ENCODE data around the gene CFB. TPM values are rescaled to one million over a fixed set of nuclear protein-coding genes. Genes with fewer than 3 reads are reported as not detected.
"Not testable (repeated sequence)": the region's sequence is repeated elsewhere in the genome, so short reads cannot be mapped to it uniquely, and the experiment has no call there.

The CFB gene
- total RNA-seq, 1 donor from 2014 or later: 0.62 TPM

DNA sequence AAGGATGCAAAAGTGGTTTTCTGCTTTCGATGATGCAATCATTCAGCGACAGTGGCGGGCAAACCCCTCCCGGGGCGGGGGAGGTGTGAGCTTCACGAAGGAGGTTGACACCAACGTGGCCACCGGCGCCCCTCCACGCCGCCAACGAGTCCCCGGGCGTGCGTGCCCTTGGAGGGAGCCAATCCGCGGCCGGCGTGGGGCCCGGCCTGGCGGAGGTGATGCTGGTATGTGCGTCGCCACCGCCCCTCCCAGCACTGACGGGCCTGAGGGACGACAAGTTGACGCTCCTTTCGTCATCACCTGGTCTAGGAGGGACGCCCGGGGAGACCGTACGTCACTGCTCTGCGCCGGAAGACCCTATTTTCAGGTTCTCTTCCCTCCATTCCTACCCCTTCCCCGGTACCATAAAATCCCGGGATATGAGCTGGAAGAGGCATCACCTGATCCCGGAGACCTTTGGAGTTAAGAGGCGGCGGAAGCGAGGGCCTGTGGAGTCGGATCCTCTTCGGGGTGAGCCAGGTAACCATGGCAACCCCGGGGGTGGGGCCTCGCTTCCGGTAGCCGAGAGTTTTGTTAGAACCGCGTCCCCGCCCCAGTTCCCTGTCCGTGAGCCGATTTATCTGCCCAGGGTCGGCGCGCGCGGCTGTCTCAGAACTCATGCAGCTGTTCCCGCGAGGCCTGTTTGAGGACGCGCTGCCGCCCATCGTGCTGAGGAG is 26.3 kb downstream of the CFB start, which contains the start of gene DXO:
Gene DXO (minus strand): TSS at position 146 of the 716 bp plus-strand sequence. CDS start 463 bp downstream, outside the sequence.
- peak; percentile 94 for DNase-seq

DNA sequence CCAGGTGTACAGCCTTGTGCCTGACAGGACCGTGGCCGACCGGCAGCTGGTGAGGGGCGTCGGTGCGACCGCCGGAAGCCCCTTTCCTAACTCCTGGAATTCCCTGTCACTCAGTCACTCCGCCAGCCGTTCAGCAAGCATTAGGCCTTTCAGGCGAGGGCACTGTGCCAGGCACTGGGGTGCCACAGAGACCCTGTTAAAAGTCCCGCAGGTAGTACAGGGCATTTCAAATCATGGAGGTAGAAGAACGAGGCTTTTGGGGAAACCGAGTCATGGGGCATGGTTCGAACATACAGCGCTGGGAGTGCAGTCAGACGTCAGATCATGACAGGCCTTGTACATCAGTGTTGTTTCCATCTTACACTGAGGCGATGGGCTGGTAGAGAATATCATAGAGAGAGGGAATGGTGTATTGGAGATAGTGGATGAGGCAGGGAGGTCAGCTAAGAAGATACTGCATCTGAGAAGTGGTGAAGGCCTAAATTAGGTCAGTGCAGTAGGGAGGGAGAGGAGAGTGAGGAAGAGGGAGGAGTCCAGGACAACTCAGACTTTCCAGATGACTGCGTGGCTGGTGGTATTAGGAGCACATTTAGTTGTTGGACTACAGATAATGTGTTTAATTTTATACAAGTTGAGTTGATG is 26.9 kb downstream of the CFB start:
- DNase-seq: no peak

DNA sequence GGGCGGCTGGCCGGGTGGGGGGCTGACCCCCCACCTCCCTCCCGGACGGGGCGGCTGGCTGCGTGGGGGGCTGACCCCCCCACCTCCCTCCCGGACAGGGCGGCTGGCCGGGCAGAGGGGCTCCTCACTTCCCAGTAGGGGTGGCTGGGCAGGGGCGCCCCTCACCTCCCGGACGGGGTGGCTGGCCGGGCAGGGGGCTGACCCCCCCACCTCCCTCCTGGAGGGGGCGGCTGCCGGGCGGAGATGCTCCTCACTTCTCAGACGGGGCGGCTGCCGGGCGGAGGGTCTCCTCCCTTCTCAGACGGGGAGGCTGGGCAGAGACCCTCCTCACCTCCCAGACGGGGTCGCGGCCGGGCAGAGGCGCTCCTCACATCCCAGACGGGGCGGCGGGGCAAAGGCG is 30.2 kb downstream of the CFB start:
- DNase-seq: not testable (repeated sequence)

DNA sequence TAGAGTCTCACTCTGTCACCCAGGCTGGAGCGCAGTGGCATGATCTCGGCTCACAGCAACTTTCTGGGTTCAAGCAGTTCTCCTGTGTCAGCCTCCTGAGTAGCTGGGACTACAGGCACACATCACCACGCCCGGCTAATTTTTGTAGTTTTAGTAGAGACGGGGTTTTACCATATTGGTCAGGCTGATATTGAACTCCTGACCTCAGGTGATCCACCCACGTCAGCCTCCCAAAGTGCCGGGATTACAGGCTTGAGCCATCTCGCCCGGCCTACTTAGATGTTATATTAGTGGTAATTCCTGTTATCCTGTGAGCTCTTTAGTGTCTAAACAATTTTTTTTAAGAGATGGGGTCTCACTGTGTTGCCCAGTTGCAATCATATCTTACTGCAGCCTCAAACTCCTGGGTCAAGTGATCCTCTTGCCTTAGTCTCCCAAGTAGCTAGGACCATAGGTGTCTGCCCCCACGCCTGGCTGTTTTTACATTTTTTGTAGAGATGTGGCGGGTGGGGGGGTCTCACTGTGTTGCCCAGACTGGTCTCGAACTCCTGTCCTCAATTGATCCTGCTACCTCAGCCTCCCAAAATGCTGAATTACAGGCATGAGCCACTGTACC is 32.0 kb downstream of the CFB start:
- no peak for DNase-seq

DNA sequence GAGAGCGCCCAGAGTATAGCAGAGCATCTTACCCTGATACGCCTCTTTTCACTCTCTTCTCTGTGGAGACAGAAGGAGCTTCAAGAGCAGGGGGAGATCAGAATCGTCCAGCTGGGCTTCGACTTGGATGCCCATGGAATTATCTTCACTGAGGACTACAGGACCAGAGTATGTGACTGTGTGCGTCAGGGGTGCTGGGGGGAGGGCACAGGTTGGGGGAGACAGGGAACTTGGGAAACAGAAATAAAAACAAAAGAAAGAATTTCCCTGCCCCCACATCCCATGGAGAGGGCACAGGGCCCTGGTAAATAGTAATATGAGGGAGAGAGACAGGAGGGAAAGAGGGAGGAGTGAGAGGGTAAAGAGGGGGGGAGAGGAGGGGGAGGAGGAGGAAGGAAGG is 32.9 kb downstream of the CFB start:
- no peak for DNase-seq

DNA sequence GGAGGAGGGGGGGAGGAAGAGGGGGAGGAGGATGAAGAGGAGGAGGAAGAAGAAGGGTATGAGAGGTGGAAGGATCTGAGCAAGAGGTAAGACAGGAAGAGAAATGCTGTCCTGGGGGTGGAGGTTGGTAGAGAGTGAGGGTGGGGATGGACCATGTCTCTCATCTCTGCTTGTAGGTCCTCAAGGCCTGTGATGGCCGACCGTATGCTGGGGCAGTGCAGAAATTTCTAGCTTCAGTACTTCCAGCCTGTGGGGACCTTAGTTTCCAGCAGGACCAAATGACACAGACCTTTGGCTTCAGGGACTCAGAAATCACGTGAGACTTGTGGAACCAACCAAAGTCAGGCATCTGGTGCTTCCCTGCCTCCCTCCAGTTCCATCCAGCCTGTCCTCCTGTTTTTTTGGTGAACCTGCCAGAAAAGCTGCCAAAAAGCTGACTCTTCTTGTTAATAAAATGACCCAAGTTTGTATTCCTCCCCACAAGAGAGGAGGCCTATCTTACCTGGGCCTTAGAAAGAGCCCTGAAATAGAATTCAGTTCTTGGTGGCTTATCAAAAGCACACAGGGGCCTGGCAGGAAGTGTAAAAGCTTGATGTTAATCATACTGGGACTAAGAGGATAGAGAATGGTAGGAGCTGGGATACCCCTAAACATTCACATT is 33.5 kb downstream of the CFB start:
- DNase-seq: no peak

DNA sequence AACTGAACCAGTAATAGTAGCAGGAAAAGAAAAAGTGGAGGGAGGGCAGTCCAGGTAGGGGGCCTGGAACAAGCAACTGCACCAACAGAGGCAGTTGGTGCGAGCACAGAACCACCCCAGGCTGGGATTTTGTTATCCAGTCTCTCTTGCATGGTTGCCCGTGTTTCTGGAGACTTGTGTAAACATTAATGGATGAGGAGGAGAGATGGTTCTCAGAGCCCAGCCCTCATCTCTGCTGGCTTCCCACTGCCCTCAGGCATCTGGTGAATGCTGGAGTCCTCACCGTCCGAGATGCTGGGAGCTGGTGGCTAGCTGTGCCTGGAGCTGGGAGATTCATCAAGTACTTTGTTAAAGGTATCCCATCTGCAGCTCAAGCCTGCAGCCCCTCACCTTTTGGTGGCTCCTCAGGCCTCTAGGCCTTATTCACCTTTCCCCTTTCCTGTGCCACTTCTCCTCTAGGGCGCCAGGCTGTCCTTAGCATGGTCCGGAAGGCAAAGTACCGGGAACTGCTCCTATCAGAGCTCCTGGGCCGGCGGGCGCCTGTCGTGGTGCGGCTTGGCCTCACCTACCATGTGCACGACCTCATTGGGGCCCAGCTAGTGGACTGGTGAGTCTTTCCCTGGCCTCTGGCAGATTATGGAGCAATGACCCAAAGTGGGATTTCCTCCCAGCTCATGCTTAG is 34.4 kb downstream of the CFB start:
- not testable (repeated sequence) for DNase-seq

DNA sequence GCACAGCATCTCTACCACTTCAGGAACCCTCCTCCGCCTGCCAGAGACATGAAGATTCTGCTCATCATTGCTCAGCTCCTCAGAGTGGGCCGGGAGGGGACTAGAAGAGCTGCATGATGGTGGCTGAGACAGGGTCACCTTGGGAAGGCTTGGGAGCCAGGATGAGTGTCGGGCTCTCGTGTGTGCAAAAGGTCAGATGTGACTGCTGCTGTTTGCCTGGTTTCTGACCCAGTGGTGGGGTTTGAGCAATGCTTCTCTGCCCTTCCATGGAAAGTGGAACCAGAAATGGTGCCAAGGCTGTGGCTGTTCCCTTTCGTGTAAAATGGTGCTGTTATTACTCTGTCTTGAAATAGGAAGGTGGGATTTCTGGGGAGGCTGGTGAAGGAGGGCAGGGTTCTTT is 35.1 kb downstream of the CFB start:
- DNase-seq: not testable (repeated sequence)

DNA sequence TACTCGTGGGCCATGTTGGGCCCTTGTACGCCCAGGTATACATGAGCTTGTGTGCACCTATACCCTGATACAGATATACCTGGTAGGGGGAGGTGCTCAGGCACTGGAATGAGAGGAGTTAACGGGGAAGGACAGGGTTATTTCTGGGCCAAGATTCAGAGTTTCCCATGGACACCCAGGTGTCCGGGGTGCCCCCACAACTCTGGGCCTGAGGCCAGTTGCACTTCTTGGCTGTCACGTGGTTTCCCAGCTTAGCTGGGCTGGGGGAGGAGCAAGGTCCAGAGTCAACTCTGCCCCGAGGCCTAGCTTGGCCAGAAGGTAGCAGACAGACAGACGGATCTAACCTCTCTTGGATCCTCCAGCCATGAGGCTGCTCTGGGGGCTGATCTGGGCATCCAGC is 35.8 kb downstream of the CFB start, which contains the start of gene C4A:
Gene C4A (plus strand): TSS at position 314 of the 400 bp plus-strand sequence. CDS start 51 bp downstream, at position 365.
- DNase-seq: not testable (repeated sequence)

DNA sequence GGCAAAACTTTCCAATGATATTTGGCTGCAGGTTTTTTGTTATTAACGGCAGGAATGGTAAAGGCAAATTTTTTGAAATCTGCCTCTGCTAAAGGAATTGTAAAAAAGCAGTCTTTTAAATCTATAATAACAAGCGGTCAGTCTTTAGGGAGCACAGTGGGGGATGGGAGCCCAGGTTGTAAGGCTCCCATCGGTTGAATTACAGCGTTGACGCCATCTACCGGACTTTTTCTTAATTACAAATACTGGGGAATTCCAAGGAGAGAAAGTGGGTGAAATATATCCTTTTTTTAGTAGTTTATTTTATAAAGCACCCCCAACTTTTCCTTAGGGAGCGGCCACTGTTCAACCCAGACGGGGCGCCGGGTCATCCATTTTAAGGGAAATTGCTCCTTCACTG is 43.5 kb downstream of the CFB start:
- not testable (repeated sequence) for DNase-seq

DNA sequence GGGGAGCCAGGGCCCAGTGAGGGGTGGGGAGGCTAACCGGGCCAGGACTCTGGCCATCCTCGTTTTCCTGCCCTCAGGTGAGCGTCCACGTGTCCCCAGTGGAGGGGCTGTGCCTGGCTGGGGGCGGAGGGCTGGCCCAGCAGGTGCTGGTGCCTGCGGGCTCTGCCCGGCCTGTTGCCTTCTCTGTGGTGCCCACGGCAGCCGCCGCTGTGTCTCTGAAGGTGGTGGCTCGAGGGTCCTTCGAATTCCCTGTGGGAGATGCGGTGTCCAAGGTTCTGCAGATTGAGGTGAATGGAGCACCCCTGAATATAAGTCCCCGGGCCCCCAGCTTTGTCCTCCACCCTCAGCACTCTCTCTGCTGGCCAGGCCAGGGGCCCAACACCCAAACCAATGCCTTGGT is 48.5 kb downstream of the CFB start:
- DNase-seq: not testable (repeated sequence)

DNA sequence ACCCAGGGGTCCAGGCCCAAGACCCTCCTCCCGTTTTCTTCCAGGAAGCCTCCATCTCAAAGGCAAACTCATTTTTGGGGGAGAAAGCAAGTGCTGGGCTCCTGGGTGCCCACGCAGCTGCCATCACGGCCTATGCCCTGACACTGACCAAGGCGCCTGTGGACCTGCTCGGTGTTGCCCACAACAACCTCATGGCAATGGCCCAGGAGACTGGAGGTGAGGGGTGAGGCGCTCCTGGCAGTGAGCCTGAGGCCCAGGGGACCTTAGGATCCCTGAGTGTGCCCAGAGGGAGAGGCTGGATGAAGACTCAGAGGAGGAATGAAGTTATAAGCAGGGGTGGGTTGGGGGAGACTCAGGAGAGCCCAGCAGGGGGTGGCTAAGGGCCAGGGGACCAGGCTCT is 50.5 kb downstream of the CFB start:
- DNase-seq: not testable (repeated sequence)

Small RNA genes lying within 50 kb of the gene (small RNA-seq; reads per million reads assigned to genes)
- gene AL645922.1: not detected

Other genes with a start within 250 kb of the CFB start
- 48.2 TPM for gene ABHD16A, start 242.8 kb upstream of the CFB start, total RNA-seq
- not detected for gene LY6G6F, start 239.2 kb upstream of the CFB start, total RNA-seq
- not detected for gene LY6G6D, start 230.7 kb upstream of the CFB start, total RNA-seq
- gene LY6G6C, start 224.3 kb upstream of the CFB start, total RNA-seq: 0.31 TPM
- not detected for gene MPIG6B, start 222.7 kb upstream of the CFB start, total RNA-seq
- 117 TPM for gene DDAH2, start 216.8 kb upstream of the CFB start, total RNA-seq
- 35.2 TPM for gene CLIC1, start 209.6 kb upstream of the CFB start, total RNA-seq
- gene MSH5, start 206.1 kb upstream of the CFB start, total RNA-seq: 4.2 TPM
- gene SAPCD1, start 183.4 kb upstream of the CFB start, total RNA-seq: 0.31 TPM
- gene VWA7, start 168.8 kb upstream of the CFB start, total RNA-seq: 0.31 TPM
- gene VARS1, start 150.3 kb upstream of the CFB start, total RNA-seq: 25.6 TPM
- gene LSM2, start 139.1 kb upstream of the CFB start, total RNA-seq: 22.9 TPM
- gene HSPA1L, start 130.8 kb upstream of the CFB start, total RNA-seq: 4.4 TPM
- gene HSPA1A, start 130.6 kb upstream of the CFB start, total RNA-seq: 117 TPM
- 121 TPM for gene HSPA1B, start 118.4 kb upstream of the CFB start, total RNA-seq
- 20.3 TPM for gene NEU1, start 83.3 kb upstream of the CFB start, total RNA-seq
- gene SLC44A4, start 67.1 kb upstream of the CFB start, total RNA-seq: not detected
- 83.9 TPM for gene EHMT2, start 48.4 kb upstream of the CFB start, total RNA-seq
- 25.6 TPM for gene ZBTB12, start 44.0 kb upstream of the CFB start, total RNA-seq
- 4.7 TPM for gene C2, start 18.4 kb upstream of the CFB start, total RNA-seq
- gene NELFE, start 12.9 kb downstream of the CFB start, total RNA-seq: 37.4 TPM
- 27.6 TPM for gene SKIC2, start 13.1 kb downstream of the CFB start, total RNA-seq
- gene DXO, start 26.0 kb downstream of the CFB start, total RNA-seq: 6.9 TPM
- 8.6 TPM for gene C4A, start 36.0 kb downstream of the CFB start, total RNA-seq
- gene C4B, start 68.7 kb downstream of the CFB start, total RNA-seq: 9.2 TPM
- not detected for gene CYP21A2, start 92.3 kb downstream of the CFB start, total RNA-seq
- gene TNXB, start 163.2 kb downstream of the CFB start, total RNA-seq: 2.5 TPM
- 15.4 TPM for gene ATF6B, start 182.2 kb downstream of the CFB start, total RNA-seq
- 3.3 TPM for gene FKBPL, start 184.2 kb downstream of the CFB start, total RNA-seq
- 0.78 TPM for gene PRRT1, start 205.8 kb downstream of the CFB start, total RNA-seq
- gene PPT2, start 208.0 kb downstream of the CFB start, total RNA-seq: 15.1 TPM
- 7.5 TPM for gene EGFL8, start 218.5 kb downstream of the CFB start, total RNA-seq
- gene AGPAT1, start 230.0 kb downstream of the CFB start, total RNA-seq: 13.6 TPM
- 71.7 TPM for gene RNF5, start 232.3 kb downstream of the CFB start, total RNA-seq
- 0.78 TPM for gene AGER, start 238.2 kb downstream of the CFB start, total RNA-seq
- gene PBX2, start 244.1 kb downstream of the CFB start, total RNA-seq: 18.1 TPM
- 0.78 TPM for gene GPSM3, start 246.5 kb downstream of the CFB start, total RNA-seq